Epidermal melanocyte (primary cell): ENCODE measurements around the gene FXYD5.

Source experiments
- DNase-seq: peaks from one replicate; pipeline ENCODE4 v3.0.0; 2011; ENCODE audit warnings: low spot score; ENCODE audit not compliant: insufficient read length

The FXYD5 gene

DNA sequence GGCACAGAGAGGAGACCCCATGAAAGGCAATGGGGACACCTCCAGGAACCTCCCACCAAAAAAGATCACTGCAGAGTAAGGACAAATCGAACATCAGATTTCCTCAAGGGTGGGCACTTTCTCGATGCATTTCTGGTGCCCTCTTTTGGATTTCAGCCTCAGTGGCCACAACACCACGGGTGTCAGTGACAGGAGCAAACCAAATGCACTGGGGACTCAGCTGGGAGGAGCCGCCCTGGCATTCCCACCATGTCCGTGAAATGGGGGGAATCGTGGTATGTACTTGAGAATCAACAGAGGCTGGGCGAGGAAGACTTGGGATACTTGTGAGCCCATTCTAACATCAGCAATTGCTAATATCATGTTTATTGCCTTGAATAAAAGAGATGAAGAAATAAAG, 57.7 kb downstream of the FXYD5 start:
- no peak for DNase-seq

GRCh38 chr19:35213663-35214632, 59.4 kb downstream of the FXYD5 start:
- peak; percentile 43 for DNase-seq

DNA sequence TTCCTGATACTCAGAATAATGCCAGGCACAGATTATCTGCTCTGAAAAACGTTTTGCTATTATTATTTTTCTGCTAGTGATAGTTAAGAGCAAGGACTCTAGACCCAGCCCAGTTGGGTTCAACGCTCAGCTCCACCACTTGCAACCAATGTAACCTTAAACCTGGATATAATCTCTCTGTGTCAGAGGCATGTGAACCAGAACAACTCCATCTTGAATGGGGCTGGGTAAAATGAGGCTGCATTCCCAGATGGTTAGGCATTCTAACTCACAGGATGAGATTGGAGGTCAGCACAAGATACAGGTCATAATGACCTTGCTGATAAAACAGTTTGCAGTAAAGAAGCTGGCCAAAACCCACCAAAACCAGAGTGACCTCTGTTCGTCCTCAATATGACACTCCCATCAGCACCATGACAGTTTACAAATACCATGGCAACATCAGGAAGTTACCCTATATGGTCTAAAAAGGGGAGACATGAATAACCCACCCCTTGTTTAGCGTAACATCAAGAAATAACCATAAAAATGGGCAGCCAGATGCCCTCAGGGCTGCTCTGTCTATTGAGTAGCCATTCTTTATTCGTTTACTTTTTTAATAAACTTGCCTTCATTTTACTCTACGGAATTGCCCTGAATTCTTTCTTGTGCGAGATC, 60.4 kb downstream of the FXYD5 start:
- DNase-seq = no peak

- DNase-seq = no peak
Measured at GRCh38 chr19:35216016-35216832, 61.7 kb downstream of the FXYD5 start.

- no peak for DNase-seq
Measured at GRCh38 chr19:35216833-35217648, 62.5 kb downstream of the FXYD5 start.

DNA sequence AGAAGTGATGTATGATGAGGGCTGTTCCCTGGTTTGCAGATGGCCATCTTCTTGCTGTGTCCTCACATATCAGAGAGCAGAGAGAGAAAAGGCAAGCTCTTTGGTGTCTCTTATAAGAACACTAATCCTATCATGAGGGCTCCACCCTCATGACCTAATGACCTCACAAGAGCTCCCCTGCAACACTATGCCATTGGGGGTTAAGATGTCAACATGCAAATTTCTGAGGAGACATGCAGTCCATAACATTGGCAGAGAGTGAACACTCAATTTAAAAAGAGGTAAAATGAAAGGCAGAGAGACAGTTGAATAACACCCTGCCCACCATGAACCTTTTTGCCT, 63.1 kb downstream of the FXYD5 start:
- DNase-seq = no peak

DNA sequence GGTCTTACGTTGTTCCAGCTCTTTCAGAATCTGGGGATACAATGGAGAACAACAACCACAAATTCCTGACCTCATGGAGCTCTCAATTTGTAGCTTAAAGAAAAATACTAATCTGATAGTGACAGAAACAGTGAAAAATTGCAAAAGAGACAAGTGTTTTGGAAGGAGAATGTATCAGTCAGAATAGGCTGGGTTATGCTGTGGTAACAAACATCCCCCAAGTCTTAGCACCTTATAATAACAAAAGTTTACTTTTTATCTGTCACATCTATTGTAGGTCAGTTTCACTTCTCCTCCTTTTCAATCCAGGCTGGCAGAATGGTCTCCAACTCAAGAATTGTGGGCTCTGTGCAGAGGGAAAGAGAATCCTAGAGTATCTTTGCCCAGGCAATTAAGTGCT, 64.5 kb downstream of the FXYD5 start:
- DNase-seq = no peak
